HG03457 (cell line): Measurements from ENCODE around the gene RGR.

Source experiments
- ATAC-seq: cut with Tn5 transposase; IDR thresholded peaks from one replicate; pipeline ENCODE4 v1.9.1; 2021; ENCODE audit warnings: moderate number of reproducible peaks; ENCODE audit not compliant: unreplicated experiment

RGR gene, protein sequence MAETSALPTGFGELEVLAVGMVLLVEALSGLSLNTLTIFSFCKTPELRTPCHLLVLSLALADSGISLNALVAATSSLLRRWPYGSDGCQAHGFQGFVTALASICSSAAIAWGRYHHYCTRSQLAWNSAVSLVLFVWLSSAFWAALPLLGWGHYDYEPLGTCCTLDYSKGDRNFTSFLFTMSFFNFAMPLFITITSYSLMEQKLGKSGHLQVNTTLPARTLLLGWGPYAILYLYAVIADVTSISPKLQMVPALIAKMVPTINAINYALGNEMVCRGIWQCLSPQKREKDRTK

DNA sequence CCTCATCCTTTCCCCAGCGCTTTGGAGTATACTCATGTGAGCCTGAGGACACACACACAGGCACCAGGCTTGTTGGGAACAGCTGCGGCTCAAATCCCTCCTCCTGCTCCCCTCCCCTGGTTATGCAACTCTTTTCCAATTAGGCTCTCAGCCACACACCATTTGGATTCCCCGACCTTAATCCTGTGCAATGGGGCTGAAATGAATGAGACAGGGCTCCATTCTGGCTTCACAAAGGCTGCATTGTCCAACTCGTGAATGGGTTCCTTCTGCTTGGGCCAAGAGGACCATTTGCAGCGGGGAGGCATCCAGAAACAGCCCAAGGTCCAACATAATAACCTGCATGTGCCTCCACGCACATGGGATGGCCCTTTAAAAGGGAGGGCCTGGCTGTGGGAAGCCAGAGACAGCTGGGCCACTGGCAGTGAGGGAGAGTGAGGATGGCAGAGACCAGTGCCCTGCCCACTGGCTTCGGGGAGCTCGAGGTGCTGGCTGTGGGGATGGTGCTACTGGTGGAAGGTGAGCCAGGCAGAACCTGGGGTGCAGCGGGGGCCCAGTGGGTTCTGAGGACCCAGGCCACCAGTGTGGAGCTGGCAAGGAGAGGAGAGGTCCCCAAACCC, at the start of gene RGR:
RGR (plus strand) TSS at position 403 of the 620 bp plus-strand sequence; CDS start at position 441, 38 bp downstream.
- no peak for ATAC-seq

DNA sequence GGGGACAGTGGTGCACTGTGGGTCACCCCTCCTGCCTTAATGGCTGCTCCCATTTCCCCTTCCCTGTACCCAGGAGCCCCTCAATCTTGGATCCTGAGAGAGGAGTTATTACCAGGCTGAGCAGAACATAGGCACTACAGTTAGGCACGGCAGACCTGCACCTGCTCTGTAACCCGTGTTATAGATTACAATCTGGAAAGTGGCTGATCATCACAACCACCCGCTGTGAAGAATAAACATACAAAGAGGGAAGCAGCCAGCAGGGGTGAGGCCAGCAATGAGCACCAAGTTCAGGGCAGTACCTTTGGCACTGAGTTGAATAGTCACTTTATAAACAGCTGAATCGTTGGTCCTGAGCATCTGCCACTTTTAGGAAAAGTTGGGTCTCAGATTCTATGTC, 48.8 kb upstream of the RGR start:
- no peak for ATAC-seq

DNA sequence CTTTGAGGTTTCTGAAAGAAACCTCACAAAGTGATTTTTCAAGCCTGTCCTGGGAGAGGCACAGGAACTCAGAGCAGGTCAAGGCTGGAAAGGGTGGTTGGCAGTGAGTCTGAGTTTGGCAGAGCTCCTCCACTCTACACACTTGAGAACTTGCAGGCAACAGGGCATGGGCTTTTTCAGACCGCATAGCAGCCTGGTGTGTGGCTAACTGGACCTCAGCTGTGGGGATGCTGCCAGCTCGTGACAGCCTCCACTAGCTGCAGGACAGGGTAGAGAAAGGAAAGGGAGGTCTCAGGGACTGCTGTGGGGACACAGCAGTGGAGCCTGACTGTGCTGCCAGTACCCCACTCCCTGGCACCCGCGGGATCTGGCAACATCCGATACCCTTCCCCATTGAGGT, 47.9 kb upstream of the RGR start:
- ATAC-seq, result no peak

DNA sequence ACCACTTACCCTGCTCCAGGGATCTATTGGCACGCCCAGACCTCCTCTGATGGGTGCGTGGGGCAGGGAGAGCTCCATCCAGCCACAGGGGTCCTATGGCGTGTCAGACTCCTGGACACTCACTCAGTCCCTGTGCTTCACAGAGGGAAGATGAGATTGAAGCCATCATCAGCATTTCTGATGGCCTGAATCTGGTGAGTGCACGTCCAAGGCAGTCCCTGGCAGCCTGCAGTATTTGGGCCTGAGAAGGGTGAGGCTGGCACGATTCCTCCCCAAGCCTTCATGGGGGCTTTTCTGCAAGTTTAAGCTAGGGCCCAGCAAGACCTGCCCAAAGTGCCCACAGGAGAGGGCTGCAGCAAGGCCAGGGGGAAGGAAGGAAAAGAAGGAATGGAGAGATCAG, 47.2 kb upstream of the RGR start:
- no peak for ATAC-seq

DNA sequence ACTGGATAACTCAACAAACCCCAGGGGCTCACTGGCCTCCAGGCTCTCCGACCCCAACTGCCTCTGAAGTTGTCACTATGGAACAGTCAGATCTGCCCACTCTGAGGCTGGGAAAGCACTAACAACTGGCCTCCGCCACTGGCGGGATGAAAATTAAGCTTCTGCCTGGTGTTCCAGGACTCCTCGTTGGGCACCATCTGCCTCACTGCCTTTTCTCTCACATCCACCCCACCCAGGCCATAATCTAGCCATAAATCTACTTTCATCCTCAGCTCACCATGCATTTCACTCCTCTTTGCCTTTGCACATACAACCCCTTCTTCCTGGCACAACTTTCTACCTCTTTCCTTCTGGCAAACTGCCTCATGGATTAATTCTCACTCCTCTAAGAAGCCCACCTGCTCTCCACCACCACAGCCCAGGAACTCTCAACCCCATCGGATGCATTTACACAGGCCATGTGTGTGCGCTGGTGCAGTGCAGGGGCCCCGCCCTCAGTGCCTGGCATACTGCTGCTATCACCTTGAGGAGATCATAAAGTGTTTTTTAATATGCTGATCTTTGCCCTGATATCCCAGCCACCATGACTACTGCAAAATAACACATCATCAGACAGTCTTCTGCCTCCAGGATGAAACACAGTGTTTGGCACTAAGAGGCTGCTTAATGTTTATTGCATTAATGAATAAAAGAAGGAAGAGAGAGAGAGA, 46.5 kb upstream of the RGR start:
- no peak for ATAC-seq

DNA sequence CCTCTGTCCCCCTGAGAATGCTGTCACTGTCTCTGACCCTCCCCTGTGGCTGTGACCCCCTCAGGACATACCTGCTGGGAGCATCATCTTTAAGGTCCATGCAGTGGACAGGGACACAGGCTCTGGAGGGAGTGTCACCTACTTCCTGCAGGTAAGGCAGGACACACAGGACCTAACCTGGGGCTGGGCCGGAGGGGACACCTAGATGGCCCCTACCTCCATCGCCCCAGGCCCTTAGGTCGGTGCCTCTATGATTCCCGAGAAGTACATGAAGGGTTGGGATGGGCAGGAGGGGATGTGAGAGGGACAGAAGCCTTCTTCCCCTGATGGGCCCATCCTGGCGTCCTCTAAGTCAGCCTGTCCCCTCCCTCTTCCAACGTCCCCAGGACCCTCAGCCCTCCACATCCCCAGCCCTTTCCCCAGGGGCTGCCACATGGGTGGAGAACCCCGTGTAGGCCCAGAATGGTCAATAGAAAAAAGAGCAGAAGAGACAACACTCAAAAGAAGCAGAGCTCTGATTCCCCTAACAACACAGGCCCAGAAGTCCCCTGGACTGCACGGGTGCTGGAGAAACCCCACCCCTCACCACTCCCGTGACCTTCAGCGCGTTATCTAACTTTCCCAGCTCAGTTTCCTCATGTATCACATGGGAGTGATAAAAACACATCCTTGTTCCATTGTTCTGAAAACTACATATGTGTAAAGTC, 44.2 kb upstream of the RGR start:
- no peak for ATAC-seq

DNA sequence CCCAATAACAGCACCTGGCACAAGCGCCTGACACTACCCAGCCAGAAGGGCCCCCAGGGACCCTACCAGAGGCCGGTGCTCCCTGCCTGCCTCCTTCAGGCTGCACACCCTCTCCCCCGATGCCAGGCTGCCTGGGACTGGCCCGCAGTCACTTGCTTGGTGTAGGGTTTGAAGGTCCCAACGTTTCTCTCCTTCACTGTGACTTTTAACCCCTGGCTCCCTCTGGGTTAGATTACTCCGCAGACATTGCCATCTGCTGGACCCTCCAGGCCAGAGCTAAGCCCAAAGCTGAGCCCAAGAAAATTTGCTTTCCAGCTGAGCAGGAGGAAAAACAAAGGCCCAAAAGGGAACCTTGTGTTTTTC, 43.6 kb upstream of the RGR start:
- no peak for ATAC-seq

DNA sequence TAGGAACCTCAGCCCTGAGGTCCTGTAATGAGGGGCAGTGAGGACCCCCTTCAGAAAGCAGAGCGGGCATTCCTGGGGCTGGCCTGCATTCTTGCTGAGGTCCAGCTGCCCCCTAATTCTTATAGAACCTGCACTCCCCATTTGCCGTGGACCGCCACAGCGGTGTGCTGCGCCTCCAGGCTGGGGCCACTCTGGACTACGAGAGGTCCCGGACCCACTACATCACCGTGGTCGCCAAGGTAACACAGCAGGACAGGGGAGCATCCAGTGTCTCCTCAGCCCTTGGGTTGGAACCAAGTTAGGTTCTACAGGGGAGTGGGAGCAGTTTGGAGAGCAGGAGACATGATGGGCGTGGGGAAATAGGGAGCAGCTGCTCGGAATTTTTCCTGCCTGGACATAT, 43.2 kb upstream of the RGR start:
- no peak for ATAC-seq

DNA sequence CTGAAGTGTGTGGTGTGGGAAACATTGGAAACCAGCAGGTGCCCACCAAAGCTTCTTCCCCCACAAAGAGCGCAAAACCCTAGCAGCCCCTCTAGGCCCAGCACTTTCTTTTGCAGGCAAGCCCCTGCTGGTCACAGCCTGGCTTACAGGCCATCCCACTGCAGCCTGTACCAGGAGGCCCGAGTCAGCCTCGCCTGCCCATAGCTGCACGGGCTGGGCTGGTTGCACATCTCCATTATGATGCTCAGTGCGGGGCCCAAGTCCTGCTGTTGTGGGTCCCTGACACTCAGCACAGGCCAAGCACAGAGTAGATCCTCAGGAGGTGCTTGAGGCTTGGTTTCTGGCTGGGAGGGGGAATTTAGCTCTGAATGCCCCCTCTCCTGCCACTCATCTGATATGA, 42.5 kb upstream of the RGR start:
- no peak for ATAC-seq

DNA sequence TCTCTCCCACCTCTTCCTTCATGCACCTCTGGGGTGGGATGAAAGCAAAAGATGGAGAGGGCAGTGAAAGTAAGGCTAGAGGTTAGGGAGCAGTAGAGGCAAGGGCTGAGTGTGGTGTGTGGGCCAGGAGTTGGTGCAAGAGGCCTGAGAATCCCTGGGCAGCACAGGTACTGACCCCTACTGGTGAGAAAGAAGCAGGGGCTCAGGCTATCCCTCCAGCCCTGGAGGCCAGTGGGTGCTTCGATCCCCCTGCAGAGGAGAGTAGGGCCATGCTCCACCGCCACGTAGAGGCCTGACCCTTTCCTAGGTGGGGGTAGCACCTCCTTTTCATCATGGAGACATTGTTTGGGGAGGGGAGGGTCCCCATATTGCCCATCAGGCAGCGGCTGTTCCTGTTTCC, 40.7 kb upstream of the RGR start:
- ATAC-seq, result no peak

DNA sequence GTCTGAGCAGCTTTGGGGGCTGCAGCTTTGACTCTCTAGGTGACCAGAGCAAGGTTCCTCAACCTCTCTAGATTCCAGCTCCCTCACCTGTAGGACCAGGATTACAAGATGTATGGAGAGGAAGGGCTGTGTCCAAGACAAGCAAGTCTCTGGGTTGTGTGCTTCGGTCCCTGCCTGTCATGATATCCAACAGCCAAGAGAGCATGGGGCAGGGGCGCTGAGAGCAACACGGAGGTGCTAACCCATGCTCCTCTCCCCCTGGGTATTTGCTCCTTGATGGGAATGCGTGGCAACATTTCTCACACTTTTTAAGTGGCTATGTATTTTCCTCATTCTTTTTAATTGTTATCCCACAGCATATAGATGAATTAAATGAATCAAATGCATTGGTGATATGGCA, 40.2 kb upstream of the RGR start:
- no peak for ATAC-seq

DNA sequence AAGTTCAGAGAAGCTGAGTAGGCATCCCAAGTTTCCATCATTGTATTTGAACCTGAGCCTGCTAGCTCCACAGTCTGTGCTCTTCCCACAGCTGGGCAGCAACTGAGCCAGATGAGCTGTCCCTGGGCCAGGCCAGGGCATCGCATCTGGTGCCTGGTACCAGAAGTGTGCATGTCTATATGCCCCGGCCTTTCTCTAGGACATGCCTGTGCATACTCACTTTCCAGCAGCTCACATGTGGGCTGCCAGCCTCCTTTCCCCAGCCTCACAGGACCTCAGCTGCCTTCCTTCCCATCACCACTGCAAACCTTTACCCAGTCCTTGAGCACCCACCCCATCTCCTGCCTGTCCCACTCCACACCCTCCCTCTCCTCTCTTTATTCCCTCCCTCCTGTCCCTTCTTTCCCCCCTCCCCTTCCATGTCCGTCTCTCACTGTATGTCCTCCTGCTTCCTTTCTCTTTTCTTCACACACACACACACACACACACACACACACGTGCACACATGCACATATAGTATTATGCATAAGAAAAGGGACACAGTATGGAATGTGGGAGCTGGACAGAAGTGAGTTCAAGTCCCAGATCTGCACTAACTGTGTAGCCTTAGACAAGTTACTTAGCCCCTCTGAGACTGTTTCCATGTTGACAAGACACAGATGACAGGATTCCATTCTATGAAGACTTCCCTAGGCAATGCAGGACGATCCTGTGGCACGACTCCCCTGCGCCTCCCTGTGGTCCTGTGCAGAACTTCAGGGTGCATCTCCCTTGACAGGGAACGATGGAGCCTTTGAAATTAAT, 39.6 kb upstream of the RGR start:
- peak; percentile 73 for ATAC-seq

DNA sequence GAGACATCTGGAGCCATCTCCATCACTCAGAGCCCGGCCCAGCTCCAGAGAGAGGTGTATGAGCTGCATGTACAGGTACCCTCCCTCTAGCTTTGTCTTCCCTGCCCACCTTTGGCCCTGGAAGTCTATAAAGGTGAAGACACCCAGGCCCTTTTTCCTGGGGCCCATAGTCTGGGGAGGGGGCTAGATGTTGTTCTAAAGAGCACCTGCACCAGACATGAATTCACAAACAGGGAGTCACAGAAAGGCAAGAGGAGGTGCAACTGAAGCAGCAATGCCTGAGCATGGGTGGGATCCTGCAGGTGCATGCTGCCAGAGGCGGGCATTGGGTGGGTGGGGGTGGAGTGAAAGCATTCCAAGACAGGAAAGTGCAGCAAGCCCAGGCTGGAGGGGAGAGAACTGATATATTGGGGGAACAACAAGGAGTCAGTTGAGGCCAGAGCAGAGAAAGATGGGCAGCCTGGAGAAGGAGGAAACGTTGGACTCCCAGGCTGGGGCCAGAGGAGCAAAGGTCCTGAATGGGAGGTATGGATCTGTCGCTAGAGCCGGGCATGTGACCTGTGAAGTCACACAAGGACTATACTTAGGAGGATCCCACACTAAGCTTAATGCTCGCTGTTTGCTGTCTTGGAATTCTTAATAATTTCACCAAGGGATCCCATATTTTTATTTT, 38.9 kb upstream of the RGR start:
- ATAC-seq, result no peak

DNA sequence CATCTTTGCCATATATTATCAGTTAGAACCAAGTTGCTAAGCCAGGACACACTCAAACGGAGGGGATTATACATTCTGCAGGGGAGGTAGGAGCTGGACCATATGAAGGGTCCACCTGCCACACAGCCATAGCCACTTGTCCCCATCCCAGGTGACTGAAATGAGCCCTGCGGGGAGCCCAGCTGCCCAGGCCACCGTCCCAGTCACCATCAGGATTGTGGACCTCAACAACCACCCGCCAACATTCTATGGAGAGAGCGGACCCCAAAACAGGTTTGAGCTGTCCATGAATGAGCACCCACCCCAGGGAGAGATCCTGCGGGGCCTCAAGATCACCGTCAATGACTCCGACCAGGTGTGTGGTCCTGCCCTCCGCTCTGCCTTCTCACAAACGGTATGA, 36.8 kb upstream of the RGR start:
- no peak for ATAC-seq

DNA sequence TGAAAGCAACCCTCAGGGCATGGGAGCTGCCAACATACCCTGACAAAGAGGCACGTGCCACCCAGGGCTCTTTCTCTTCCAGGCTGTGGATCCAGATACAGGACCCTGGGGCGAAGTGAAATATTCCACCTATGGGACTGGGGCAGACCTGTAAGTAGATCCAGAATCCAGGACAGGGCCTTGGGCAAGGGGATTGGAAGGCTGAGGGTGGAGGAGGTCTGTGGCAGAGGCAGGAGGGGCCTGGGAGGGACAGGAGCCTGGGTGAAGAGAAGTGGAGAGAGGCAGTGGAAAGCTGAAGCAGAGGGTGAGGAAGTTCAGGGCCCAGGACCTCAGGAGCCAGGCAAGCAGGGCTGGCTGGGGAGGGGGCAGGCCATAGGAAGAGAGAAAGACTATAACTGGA, 33.3 kb upstream of the RGR start:
- ATAC-seq, result no peak

DNA sequence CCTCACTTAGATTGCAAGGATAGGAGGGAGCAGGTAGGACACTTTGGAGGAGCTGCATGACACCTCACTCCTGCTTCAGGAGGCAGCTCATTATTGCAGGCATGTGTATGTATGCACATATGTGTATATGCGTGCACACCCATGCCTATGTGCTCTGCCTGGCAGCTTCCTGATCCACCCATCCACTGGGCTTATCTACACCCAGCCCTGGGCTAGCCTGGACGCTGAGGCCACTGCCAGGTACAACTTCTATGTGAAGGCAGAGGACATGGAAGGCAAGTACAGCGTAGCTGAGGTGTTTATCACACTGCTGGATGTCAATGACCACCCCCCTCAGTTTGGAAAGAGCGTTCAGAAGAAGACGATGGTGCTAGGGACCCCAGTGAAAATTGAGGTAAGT, 32.8 kb upstream of the RGR start:
- ATAC-seq, result no peak

DNA sequence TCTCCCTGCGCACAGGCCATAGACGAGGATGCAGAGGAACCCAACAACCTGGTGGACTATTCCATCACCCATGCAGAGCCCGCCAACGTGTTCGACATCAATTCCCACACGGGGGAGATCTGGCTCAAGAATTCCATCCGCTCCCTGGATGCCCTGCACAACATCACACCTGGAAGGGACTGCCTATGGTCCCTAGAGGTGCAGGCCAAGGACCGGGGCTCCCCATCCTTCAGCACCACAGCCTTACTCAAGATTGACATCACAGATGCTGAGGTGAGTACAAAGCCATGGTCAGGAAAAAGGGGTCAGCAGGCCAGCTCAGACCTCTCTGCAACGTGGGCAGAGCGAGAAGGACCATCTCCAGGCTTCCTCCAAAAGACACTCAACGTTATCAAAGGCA, 31.8 kb upstream of the RGR start:
- ATAC-seq, result no peak

DNA sequence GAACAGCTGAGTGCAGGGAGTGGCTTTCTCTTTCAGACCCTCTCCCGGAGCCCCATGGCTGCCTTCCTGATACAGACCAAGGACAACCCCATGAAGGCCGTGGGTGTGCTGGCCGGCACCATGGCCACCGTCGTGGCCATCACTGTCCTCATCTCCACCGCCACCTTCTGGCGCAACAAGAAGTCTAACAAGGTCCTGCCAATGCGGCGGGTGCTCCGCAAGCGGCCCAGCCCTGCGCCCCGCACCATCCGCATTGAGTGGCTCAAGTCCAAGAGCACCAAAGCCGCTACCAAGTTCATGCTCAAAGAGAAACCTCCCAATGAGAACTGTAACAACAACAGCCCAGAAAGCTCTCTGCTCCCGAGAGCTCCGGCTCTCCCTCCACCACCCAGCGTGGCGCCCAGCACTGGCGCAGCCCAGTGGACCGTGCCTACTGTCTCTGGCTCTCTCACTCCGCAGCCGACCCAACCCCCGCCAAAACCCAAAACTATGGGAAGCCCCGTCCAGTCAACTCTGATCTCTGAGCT, 30.7 kb upstream of the RGR start:
- no peak for ATAC-seq

DNA sequence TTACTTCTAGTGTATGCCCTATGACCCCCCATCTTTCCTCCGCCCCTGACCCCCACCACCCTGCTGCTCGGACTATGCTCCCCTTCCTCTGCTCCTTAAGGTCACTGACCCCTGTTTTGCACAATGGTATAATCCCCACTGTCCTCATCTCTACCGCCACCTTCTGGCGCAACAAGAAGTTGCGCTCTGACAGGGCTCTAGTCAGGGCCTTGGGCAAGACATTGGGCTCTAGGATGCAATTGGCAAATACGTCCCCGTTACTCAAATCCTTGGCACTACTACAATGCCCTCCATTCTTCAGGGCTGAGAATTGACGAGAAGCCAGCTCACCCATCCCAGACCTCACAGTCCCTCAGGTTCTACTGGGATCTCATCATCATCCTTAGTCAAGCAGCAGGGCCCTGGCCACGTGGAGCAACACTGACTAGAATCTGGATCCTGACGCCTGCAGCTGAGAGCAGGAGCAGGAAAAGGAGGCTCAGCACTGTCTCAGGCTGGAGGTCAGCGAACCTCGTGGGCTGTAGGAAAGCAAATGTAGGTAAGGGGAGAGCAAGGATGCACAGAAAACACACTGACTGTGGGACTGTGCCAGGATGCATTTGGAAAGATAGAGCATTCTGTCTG, 30.1 kb upstream of the RGR start:
- ATAC-seq, result peak; percentile 54

DNA sequence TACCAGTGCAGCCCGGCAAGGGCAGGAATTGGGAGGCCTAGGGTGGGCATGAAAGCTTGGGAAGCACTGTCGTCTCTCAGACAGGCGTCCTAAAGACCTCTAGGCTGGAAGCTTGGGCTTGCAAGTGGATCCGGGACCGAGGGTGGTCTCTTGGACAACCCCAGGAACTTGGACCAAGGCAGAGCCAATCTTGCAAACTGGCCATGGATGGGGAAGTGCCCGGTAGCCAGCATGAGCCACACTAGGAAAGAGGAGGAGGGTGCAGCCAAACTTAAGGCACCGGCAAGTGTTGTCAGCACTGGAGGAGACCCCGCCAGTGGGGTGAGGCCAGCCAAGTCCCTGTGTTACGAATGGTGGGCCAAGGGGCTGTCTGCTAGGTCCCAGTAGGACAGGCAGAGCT, 28.0 kb upstream of the RGR start:
- no peak for ATAC-seq
